ENCODE measurements around the gene IRAK1. TPM values are rescaled to one million over a fixed set of nuclear protein-coding genes. Genes with fewer than 3 reads are reported as not detected.

IRAK1 gene
- total RNA-seq, 2 experiments from 2014 or later = 127 to 135 TPM

- Mint-ChIP-seq H3K4me1 (peaks cover 6% of the 10 kb centered on the region), H3K36me3 (peaks cover 1% of the 10 kb centered on the region), H3K9me3 (no peaks in the 10 kb centered on the region), H3K4me3 (no peak overlapping the region), H3K27me3 (no peaks in the 10 kb centered on the region), H3K27ac (no peak overlapping the region)
- ATAC-seq (ENCODE audit: low read depth) (no peak), DNase-seq (no peak)
- POLR2A ChIA-PET = interaction anchor here (0.9 kb wide), 1 partner anchor 12 kb away, joined by 4 read pairs; no protein-coding TSS in a partner anchor
Observed at GRCh38 chrX:154032653-154033052, 13.0 kb upstream of the IRAK1 start.

- H3K27ac Mint-ChIP-seq = no peak overlapping the region
- DNase-seq = no peak
- H3K9me3 Mint-ChIP-seq = no peaks in the 10 kb centered on the region
- ATAC-seq (ENCODE audit: low read depth) = no peak
- no peak overlapping the region for H3K4me3 Mint-ChIP-seq
- POLR2A ChIA-PET = interaction anchor here (0.9 kb wide), 1 partner anchor 12 kb away, joined by 4 read pairs; no protein-coding TSS in a partner anchor
- no peaks in the 10 kb centered on the region for H3K27me3 Mint-ChIP-seq
- H3K36me3 Mint-ChIP-seq = no peaks in the 10 kb centered on the region
- peaks cover 6% of the 10 kb centered on the region for H3K4me1 Mint-ChIP-seq
Observed at GRCh38 chrX:154032160-154032559, 12.5 kb upstream of the IRAK1 start.

GRCh38 chrX:154030715-154031305 lies 11.1 kb upstream of the IRAK1 start:
- Mint-ChIP-seq H3K27ac (no peak overlapping the region), H3K4me1 (peaks cover 5% of the 10 kb centered on the region)

GRCh38 chrX:154030266-154030665 lies 10.6 kb upstream of the IRAK1 start:
- H3K9me3 Mint-ChIP-seq = no peaks in the 10 kb centered on the region
- H3K4me1 Mint-ChIP-seq = peaks cover 5% of the 10 kb centered on the region
- POLR2A ChIA-PET = no interaction called here
- H3K4me3 Mint-ChIP-seq = no peak overlapping the region
- H3K27ac Mint-ChIP-seq = no peak overlapping the region
- no peaks in the 10 kb centered on the region for H3K27me3 Mint-ChIP-seq
- DNase-seq (no peak), ATAC-seq (ENCODE audit: low read depth) (no peak)
- no peaks in the 10 kb centered on the region for H3K36me3 Mint-ChIP-seq

More at GRCh38 chrX:154030715-154031305, 11.1 kb upstream of the IRAK1 start:
- H3K4me3 Mint-ChIP-seq = no peak overlapping the region
- ATAC-seq (ENCODE audit: low read depth) (no peak), DNase-seq (no peak)
- POLR2A ChIA-PET = no interaction called here
- H3K36me3 Mint-ChIP-seq = no peaks in the 10 kb centered on the region
- no peaks in the 10 kb centered on the region for H3K27me3 Mint-ChIP-seq
- no peaks in the 10 kb centered on the region for H3K9me3 Mint-ChIP-seq

- DNase-seq (no peak), ATAC-seq (ENCODE audit: low read depth) (no peak)
- no peak overlapping the region for H3K4me3 Mint-ChIP-seq
- POLR2A ChIA-PET = no interaction called here
- H3K9me3 Mint-ChIP-seq = no peaks in the 10 kb centered on the region
- H3K27me3 Mint-ChIP-seq = no peaks in the 10 kb centered on the region
- no peak overlapping the region for H3K27ac Mint-ChIP-seq
- no peaks in the 10 kb centered on the region for H3K36me3 Mint-ChIP-seq
- peaks cover 5% of the 10 kb centered on the region for H3K4me1 Mint-ChIP-seq
Observed at GRCh38 chrX:154029439-154029838, 9.7 kb upstream of the IRAK1 start.

- Mint-ChIP-seq H3K27me3 (no peaks in the 10 kb centered on the region), H3K27ac (no peak overlapping the region), H3K4me1 (peaks cover 5% of the 10 kb centered on the region), H3K36me3 (no peaks in the 10 kb centered on the region), H3K4me3 (no peak overlapping the region), H3K9me3 (no peaks in the 10 kb centered on the region)
- DNase-seq (no peak), ATAC-seq (ENCODE audit: low read depth) (no peak)
- POLR2A ChIA-PET = no interaction called here
Observed at GRCh38 chrX:154028502-154029184, 8.9 kb upstream of the IRAK1 start.

GRCh38 chrX:154027986-154028385 lies 8.3 kb upstream of the IRAK1 start:
- H3K9me3 Mint-ChIP-seq = no peaks in the 10 kb centered on the region
- peaks cover 2% of the 10 kb centered on the region for H3K36me3 Mint-ChIP-seq
- no peak overlapping the region for H3K4me3 Mint-ChIP-seq
- peaks cover 5% of the 10 kb centered on the region for H3K4me1 Mint-ChIP-seq
- no peak for ATAC-seq (ENCODE audit: low read depth)
- POLR2A ChIA-PET = interaction anchor here (1.4 kb wide), 1 partner anchor 14 kb away, joined by 3 read pairs; no protein-coding TSS in a partner anchor
- no peak overlapping the region for H3K27ac Mint-ChIP-seq
- no peaks in the 10 kb centered on the region for H3K27me3 Mint-ChIP-seq
- no peak for DNase-seq

GRCh38 chrX:154027022-154027402 lies 7.3 kb upstream of the IRAK1 start:
- H3K36me3 Mint-ChIP-seq = peaks cover 2% of the 10 kb centered on the region

GRCh38 chrX:154026136-154027021 lies 6.7 kb upstream of the IRAK1 start:
- no peak overlapping the region for H3K27ac Mint-ChIP-seq
- H3K27me3 Mint-ChIP-seq = no peaks in the 10 kb centered on the region
- H3K4me1 Mint-ChIP-seq = peaks cover 5% of the 10 kb centered on the region
- H3K4me3 Mint-ChIP-seq = no peak overlapping the region
- H3K9me3 Mint-ChIP-seq = no peaks in the 10 kb centered on the region
- ATAC-seq (ENCODE audit: low read depth) (no peak), DNase-seq (no peak)
- POLR2A ChIA-PET = interaction anchor here (0.6 to 1.4 kb wide), 3 partner anchors 12 to 56 kb away, joined by 3 to 4 read pairs (median 3); no protein-coding TSS in a partner anchor
- H3K36me3 Mint-ChIP-seq = peaks cover 2% of the 10 kb centered on the region

More at GRCh38 chrX:154027022-154027402, 7.3 kb upstream of the IRAK1 start:
- H3K4me3 Mint-ChIP-seq = no peak overlapping the region
- no peaks in the 10 kb centered on the region for H3K9me3 Mint-ChIP-seq
- POLR2A ChIA-PET = interaction anchor here (0.6 to 1.4 kb wide), 3 partner anchors 12 to 57 kb away, joined by 3 to 4 read pairs (median 3); no protein-coding TSS in a partner anchor
- ATAC-seq (ENCODE audit: low read depth) (no peak), DNase-seq (no peak)
- no peak overlapping the region for H3K27ac Mint-ChIP-seq
- H3K27me3 Mint-ChIP-seq = no peaks in the 10 kb centered on the region
- peaks cover 5% of the 10 kb centered on the region for H3K4me1 Mint-ChIP-seq

GRCh38 chrX:154025230-154025629 lies 5.5 kb upstream of the IRAK1 start:
- H3K36me3 Mint-ChIP-seq = peaks cover 2% of the 10 kb centered on the region
- no peaks in the 10 kb centered on the region for H3K27me3 Mint-ChIP-seq
- peaks cover 6% of the 10 kb centered on the region for H3K4me1 Mint-ChIP-seq
- no peak overlapping the region for H3K4me3 Mint-ChIP-seq
- POLR2A ChIA-PET = no interaction called here
- DNase-seq (no peak), ATAC-seq (ENCODE audit: low read depth) (no peak)
- peak overlapping the region; percentile 25 for H3K27ac Mint-ChIP-seq
- no peaks in the 10 kb centered on the region for H3K9me3 Mint-ChIP-seq

GRCh38 chrX:154024271-154024670 lies 4.6 kb upstream of the IRAK1 start:
- Mint-ChIP-seq H3K4me3 (no peak overlapping the region), H3K9me3 (no peaks in the 10 kb centered on the region), H3K27ac (no peak overlapping the region), H3K36me3 (peaks cover 2% of the 10 kb centered on the region), H3K27me3 (no peaks in the 10 kb centered on the region), H3K4me1 (peaks cover 6% of the 10 kb centered on the region)
- DNase-seq (no peak), ATAC-seq (ENCODE audit: low read depth) (no peak)
- POLR2A ChIA-PET = no interaction called here

- POLR2A ChIA-PET = interaction anchor here (0.6 kb wide), 1 partner anchor 78 kb away, joined by 3 read pairs; no protein-coding TSS in a partner anchor
- Mint-ChIP-seq H3K4me3 (no peak overlapping the region), H3K27me3 (no peaks in the 10 kb centered on the region), H3K36me3 (peaks cover 2% of the 10 kb centered on the region), H3K9me3 (no peaks in the 10 kb centered on the region), H3K4me1 (peaks cover 3% of the 10 kb centered on the region), H3K27ac (peak overlapping the region; percentile 82)
- DNase-seq (no peak), ATAC-seq (ENCODE audit: low read depth) (no peak)
Observed at GRCh38 chrX:154023276-154024000, 3.7 kb upstream of the IRAK1 start.

GRCh38 chrX:154022108-154022507 lies 2.4 kb upstream of the IRAK1 start:
- POLR2A ChIA-PET = no interaction called here
- Mint-ChIP-seq H3K27me3 (no peaks in the 10 kb centered on the region), H3K9me3 (no peaks in the 10 kb centered on the region), H3K27ac (no peak overlapping the region), H3K36me3 (peaks cover 3% of the 10 kb centered on the region), H3K4me1 (peaks cover 1% of the 10 kb centered on the region), H3K4me3 (no peak overlapping the region)
- ATAC-seq (ENCODE audit: low read depth) = no peak
- no peak for DNase-seq
